ENCODE results near the gene HSD11B1L. TPM values are rescaled to one million over a fixed set of nuclear protein-coding genes. Genes with fewer than 3 reads are reported as not detected.

The HSD11B1L gene
- polyA plus RNA-seq, 3 donors = 1.9 to 2.5 (median 2.4) TPM

DNA sequence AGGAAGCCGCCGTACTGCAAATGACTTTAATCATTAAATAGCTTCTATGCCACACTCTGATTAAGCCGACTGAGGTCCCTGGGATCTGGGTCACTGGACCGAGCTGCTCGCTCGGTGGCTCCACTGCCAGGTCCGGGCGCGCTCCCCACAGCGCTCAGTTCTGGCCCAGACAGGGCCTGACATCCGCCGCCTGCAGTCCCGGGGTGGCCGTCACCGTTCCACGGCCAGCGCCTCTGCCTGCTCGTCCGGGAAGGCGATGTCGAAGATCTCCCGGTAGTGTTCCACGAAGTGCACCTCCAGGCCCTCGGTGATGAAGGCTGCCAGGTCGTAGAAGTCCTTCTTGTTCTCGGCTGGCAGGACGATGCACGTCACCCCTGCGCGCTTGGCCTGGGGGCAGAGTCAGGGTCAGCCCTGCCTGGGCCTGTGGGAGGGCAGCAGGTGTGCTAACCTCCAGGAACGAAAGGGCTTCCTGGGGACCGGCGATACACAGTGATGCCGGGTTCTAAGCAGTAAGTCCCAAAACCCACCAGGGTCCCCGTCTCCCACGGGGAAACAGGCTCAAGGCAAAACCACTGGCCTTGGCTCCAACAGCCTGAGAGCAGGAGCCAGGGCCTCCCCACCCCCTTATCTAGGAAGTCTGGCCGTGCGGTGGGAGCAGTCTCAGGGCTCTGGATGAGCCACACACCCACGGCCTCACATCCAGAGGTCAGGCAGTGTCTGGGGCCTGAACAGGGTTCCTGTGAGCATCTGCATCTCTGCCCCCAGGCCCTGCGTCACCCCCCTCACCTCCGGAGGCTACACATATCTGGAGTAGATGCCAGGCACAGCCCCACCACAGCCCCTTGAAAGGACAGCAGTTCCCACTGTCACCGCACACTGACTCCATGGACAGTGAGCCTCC is 11.2 kb downstream of the HSD11B1L start:
- Mint-ChIP-seq H3K27ac (peak overlapping the region in 5 of 7 donors; percentile 23 to 81 (median 54)), H3K4me1 (peaks cover 23% of the 10 kb centered on the region), H3K27me3 (ENCODE audit: low read depth in 3 of 3) (peaks cover 0 to 4% (median 0%) of the 10 kb centered on the region in 3 donors), H3K36me3 (peaks cover 31 to 48% of the 10 kb centered on the region in 2 donors), H3K4me3 (peak overlapping the region in 1 of 2 donors; percentile 93), H3K9me3 (peaks cover 0 to 8% (median 0%) of the 10 kb centered on the region in 7 donors)
- intact Hi-C loops (cut with micrococcal nuclease) = loop anchor here (2.0 kb wide), 3 partner anchors 27 to 99 kb away; partner anchors contain the start of genes CATSPERD (in 1 of the 2), DUS3L (in 1 of the 2) and LONP1 (in 1 of the 2)
- Histone ChIP-seq H3K27me3 (ENCODE audit: control insufficient read depth in 2 of 2, insufficient read depth in 2 of 2, low read length in 2 of 2) (no peaks in the 10 kb centered on the region), H3K36me3 (replicated peaks in 1 of 2; ENCODE audit: control insufficient read depth in 1 of 2, insufficient read depth in 2 of 2, low read length in 2 of 2) (peaks cover 52 to 54% of the 10 kb centered on the region in 2 donors), H3K4me1 (ENCODE audit: control insufficient read depth in 1 of 2, insufficient read depth in 2 of 2, low read length in 2 of 2) (peaks cover 20 to 28% of the 10 kb centered on the region in 2 donors), H3K4me3 (replicated peaks in 1 of 3; ENCODE audit: low read depth in 2 of 3, low read length in 3 of 3) (no peak overlapping the region), H3K27ac (ENCODE audit: low read depth in 1 of 2, low read length in 2 of 2) (peak overlapping the region in 1 of 2 donors; percentile 26), H2AFZ (ENCODE audit: insufficient read depth, low read depth, low read length, poor library complexity, severe bottlenecking) (no peak overlapping the region), H3K9ac (ENCODE audit: insufficient read depth, low read length, poor library complexity, severe bottlenecking) (peak overlapping the region; percentile 92), H3K79me2 (ENCODE audit: insufficient read depth, low read length) (peaks cover 55% of the 10 kb centered on the region), H3K4me2 (replicated peaks; ENCODE audit: extremely low read depth, low read length, poor library complexity, severe bottlenecking) (peak overlapping the region; percentile 71), H3K9me3 (replicated peaks in 1 of 2; ENCODE audit: control insufficient read depth in 1 of 2, insufficient read depth in 1 of 2, low read length in 2 of 2) (no peaks in the 10 kb centered on the region), H4K20me1 (ENCODE audit: insufficient read depth, low read length) (peaks cover 69% of the 10 kb centered on the region)
- WGBS (ENCODE audit: insufficient coverage) = 86% methylated on average over 38 of the region's 42 CpGs
- TF ChIP-seq, protein P1, sequence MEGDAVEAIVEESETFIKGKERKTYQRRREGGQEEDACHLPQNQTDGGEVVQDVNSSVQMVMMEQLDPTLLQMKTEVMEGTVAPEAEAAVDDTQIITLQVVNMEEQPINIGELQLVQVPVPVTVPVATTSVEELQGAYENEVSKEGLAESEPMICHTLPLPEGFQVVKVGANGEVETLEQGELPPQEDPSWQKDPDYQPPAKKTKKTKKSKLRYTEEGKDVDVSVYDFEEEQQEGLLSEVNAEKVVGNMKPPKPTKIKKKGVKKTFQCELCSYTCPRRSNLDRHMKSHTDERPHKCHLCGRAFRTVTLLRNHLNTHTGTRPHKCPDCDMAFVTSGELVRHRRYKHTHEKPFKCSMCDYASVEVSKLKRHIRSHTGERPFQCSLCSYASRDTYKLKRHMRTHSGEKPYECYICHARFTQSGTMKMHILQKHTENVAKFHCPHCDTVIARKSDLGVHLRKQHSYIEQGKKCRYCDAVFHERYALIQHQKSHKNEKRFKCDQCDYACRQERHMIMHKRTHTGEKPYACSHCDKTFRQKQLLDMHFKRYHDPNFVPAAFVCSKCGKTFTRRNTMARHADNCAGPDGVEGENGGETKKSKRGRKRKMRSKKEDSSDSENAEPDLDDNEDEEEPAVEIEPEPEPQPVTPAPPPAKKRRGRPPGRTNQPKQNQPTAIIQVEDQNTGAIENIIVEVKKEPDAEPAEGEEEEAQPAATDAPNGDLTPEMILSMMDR (IDR thresholded peaks at IDR 0.05) = no peak
- no peak for DNase-seq

GRCh38 chr19:5692723-5693194 is 11.9 kb downstream of the HSD11B1L start:
- TF ChIP-seq, protein P1 (IDR thresholded peaks at IDR 0.05) = no peak
- H3K4me1 Mint-ChIP-seq = peaks cover 23% of the 10 kb centered on the region
- peak overlapping the region in 1 of 2 donors; percentile 26 for H3K27ac ChIP-seq (ENCODE audit: low read depth in 1 of 2, low read length in 2 of 2)
- H3K27me3 ChIP-seq (ENCODE audit: control insufficient read depth in 2 of 2, insufficient read depth in 2 of 2, low read length in 2 of 2) = no peaks in the 10 kb centered on the region
- peaks cover 0 to 4% (median 0%) of the 10 kb centered on the region in 3 donors for H3K27me3 Mint-ChIP-seq (ENCODE audit: low read depth in 3 of 3)
- H3K36me3 Mint-ChIP-seq = peaks cover 31 to 50% of the 10 kb centered on the region in 2 donors
- H3K4me3 Mint-ChIP-seq = no peak overlapping the region
- H3K9me3 Mint-ChIP-seq = peaks cover 0 to 7% (median 0%) of the 10 kb centered on the region in 7 donors
- WGBS (ENCODE audit: insufficient coverage) = 100% methylated on average over 1 of the region's 7 CpGs
- H3K4me3 ChIP-seq (replicated peaks in 1 of 3; ENCODE audit: low read depth in 2 of 3, low read length in 3 of 3) = no peak overlapping the region
- H2AFZ ChIP-seq (ENCODE audit: insufficient read depth, low read depth, low read length, poor library complexity, severe bottlenecking) = no peak overlapping the region
- no peaks in the 10 kb centered on the region for H3K9me3 ChIP-seq (replicated peaks in 1 of 2; ENCODE audit: control insufficient read depth in 1 of 2, insufficient read depth in 1 of 2, low read length in 2 of 2)
- peaks cover 16 to 21% of the 10 kb centered on the region in 2 donors for H3K4me1 ChIP-seq (ENCODE audit: control insufficient read depth in 1 of 2, insufficient read depth in 2 of 2, low read length in 2 of 2)
- peaks cover 71% of the 10 kb centered on the region for H4K20me1 ChIP-seq (ENCODE audit: insufficient read depth, low read length)
- DNase-seq = no peak
- peaks cover 54 to 57% of the 10 kb centered on the region in 2 donors for H3K36me3 ChIP-seq (replicated peaks in 1 of 2; ENCODE audit: control insufficient read depth in 1 of 2, insufficient read depth in 2 of 2, low read length in 2 of 2)
- H3K4me2 ChIP-seq (replicated peaks; ENCODE audit: extremely low read depth, low read length, poor library complexity, severe bottlenecking) = no peak overlapping the region
- peak overlapping the region in 2 of 7 donors; percentile 16 to 56 for H3K27ac Mint-ChIP-seq
- intact Hi-C loops (cut with micrococcal nuclease) = no loop called here
- H3K79me2 ChIP-seq (ENCODE audit: insufficient read depth, low read length) = peaks cover 55% of the 10 kb centered on the region
- H3K9ac ChIP-seq (ENCODE audit: insufficient read depth, low read length, poor library complexity, severe bottlenecking) = peak overlapping the region; percentile 4

Data from CD14-positive monocyte (primary cell).